GM21381 (cell line): ENCODE data around the gene MDM2.
"Not testable (repeated sequence)": the region's sequence is repeated elsewhere in the genome, so short reads cannot be mapped to it uniquely, and the experiment has no call there.

Source experiments
- ATAC-seq: cut with Tn5 transposase; IDR thresholded peaks from one replicate; pipeline ENCODE4 v1.9.1; 2021; ENCODE audit warnings: mild to moderate bottlenecking, moderate library complexity; ENCODE audit not compliant: unreplicated experiment

The MDM2 gene

GRCh38 chr12:68850390-68850789 lies 42.4 kb downstream of the MDM2 start:
- ATAC-seq, result no peak

GRCh38 chr12:68851592-68852306 lies 43.8 kb downstream of the MDM2 start:
- ATAC-seq, result no peak

GRCh38 chr12:68853396-68854077 lies 45.6 kb downstream of the MDM2 start:
- ATAC-seq, result no peak

- ATAC-seq, result no peak
Measured at GRCh38 chr12:68854078-68854468, 46.1 kb downstream of the MDM2 start.

GRCh38 chr12:68854554-68854953 lies 46.6 kb downstream of the MDM2 start:
- ATAC-seq, result no peak

GRCh38 chr12:68855111-68855510 lies 47.1 kb downstream of the MDM2 start:
- ATAC-seq, result no peak

- no peak for ATAC-seq
Measured at GRCh38 chr12:68855771-68856170, 47.8 kb downstream of the MDM2 start.

- ATAC-seq, result no peak
Measured at GRCh38 chr12:68856510-68856909, 48.5 kb downstream of the MDM2 start.

GRCh38 chr12:68861890-68862289 lies 53.9 kb downstream of the MDM2 start:
- no peak for ATAC-seq

GRCh38 chr12:68863109-68863770 lies 55.3 kb downstream of the MDM2 start:
- ATAC-seq, result no peak

GRCh38 chr12:68863886-68864454 lies 56.0 kb downstream of the MDM2 start:
- ATAC-seq, result not testable (repeated sequence)

- ATAC-seq, result no peak
Measured at GRCh38 chr12:68864604-68865003, 56.6 kb downstream of the MDM2 start.

- ATAC-seq, result no peak
Measured at GRCh38 chr12:68865399-68866164, 57.6 kb downstream of the MDM2 start.

- ATAC-seq, result no peak
Measured at GRCh38 chr12:68866950-68867349, 59.0 kb downstream of the MDM2 start.

GRCh38 chr12:68867606-68868005 lies 59.6 kb downstream of the MDM2 start:
- no peak for ATAC-seq

- no peak for ATAC-seq
Measured at GRCh38 chr12:68868043-68868790, 60.2 kb downstream of the MDM2 start.

- ATAC-seq, result no peak
Measured at GRCh38 chr12:68870011-68870410, 62.0 kb downstream of the MDM2 start.

- ATAC-seq, result no peak
Measured at GRCh38 chr12:68870443-68870842, 62.5 kb downstream of the MDM2 start.

GRCh38 chr12:68871396-68871795 lies 63.4 kb downstream of the MDM2 start:
- no peak for ATAC-seq

- no peak for ATAC-seq
Measured at GRCh38 chr12:68871921-68872320, 63.9 kb downstream of the MDM2 start.
